ENCODE results near the gene PLXND1. TPM values are rescaled to one million over a fixed set of nuclear protein-coding genes. Genes with fewer than 3 reads are reported as not detected.
A peak's percentile ranks its signal among the peaks of the same experiment; 100 is the strongest.
"Not testable (repeated sequence)": the region's sequence is repeated elsewhere in the genome, so short reads cannot be mapped to it uniquely, and the experiment has no call there.

PLXND1 gene
- polyA plus RNA-seq, 1 donor: 51.2 TPM

- Histone ChIP-seq H3K4me1 (ENCODE audit: control insufficient read depth, insufficient read depth, low read length) (no peaks in the 10 kb centered on the region), H3K36me3 (ENCODE audit: control insufficient read depth, insufficient read depth, low read length) (peaks cover 6% of the 10 kb centered on the region), H3K9me3 (ENCODE audit: control insufficient read depth, low read depth, low read length) (no peaks in the 10 kb centered on the region), H3K27ac (ENCODE audit: low read length) (no peak overlapping the region), H3K4me3 (ENCODE audit: low read length) (no peak overlapping the region), H3K27me3 (ENCODE audit: control insufficient read depth, insufficient read depth, low read length) (no peaks in the 10 kb centered on the region)
- no peak for DNase-seq
- no CpG with 5 or more reads among the region's 6 CpGs for WGBS (ENCODE audit: insufficient coverage, low lambda C conversion rate)
Measured at GRCh38 chr3:129553171-129553570, 53.3 kb downstream of the PLXND1 start.

DNA sequence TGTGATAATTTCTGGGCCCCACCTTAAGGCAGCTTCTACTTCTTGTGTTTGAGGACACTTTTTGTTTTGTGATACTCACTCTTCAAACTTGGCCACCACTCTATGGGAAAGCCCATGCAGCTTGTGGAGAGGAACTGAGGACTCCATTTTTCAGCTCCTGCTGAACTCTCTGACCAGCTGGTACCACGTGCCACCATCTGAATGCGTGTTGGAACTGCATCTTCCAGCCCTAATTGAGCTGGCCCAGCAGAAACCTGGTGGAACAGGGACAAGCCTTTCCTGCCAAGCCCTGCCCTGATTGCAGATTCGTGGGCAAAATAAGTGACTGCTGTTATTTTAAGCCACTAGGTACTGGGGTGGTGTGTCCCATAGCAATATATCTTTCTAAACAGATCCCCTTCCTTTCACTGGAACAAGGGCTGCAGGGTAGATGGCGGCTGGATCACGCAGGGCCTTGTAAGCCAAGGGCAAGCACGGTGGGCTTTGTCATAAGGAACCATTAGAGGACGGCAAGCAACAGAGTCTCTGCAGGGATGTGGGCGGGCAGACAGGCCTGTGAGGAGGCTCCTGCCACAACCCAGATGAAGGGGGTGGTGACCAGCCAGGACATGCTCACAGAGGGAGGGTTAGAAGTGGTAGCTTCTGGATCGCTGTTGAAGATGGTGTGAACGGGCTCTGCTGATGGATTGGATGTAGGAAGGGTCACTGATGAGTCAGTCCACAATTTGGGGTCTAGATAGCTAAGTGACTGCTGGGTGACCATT is 54.0 kb downstream of the PLXND1 start:
- peaks cover 6% of the 10 kb centered on the region for H3K36me3 ChIP-seq (ENCODE audit: control insufficient read depth, insufficient read depth, low read length)
- no peaks in the 10 kb centered on the region for H3K9me3 ChIP-seq (ENCODE audit: control insufficient read depth, low read depth, low read length)
- no peak overlapping the region for H3K4me3 ChIP-seq (ENCODE audit: low read length)
- no peaks in the 10 kb centered on the region for H3K4me1 ChIP-seq (ENCODE audit: control insufficient read depth, insufficient read depth, low read length)
- DNase-seq: no peak
- no peak overlapping the region for H3K27ac ChIP-seq (ENCODE audit: low read length)
- WGBS (ENCODE audit: insufficient coverage, low lambda C conversion rate): no CpG with 5 or more reads among the region's 10 CpGs
- H3K27me3 ChIP-seq (ENCODE audit: control insufficient read depth, insufficient read depth, low read length): no peaks in the 10 kb centered on the region

- DNase-seq: no peak
- no peak overlapping the region for H3K4me3 ChIP-seq (ENCODE audit: low read length)
- no peaks in the 10 kb centered on the region for H3K4me1 ChIP-seq (ENCODE audit: control insufficient read depth, insufficient read depth, low read length)
- H3K27me3 ChIP-seq (ENCODE audit: control insufficient read depth, insufficient read depth, low read length): no peaks in the 10 kb centered on the region
- WGBS (ENCODE audit: insufficient coverage, low lambda C conversion rate): no CpG with 5 or more reads among the region's 3 CpGs
- H3K9me3 ChIP-seq (ENCODE audit: control insufficient read depth, low read depth, low read length): no peaks in the 10 kb centered on the region
- H3K27ac ChIP-seq (ENCODE audit: low read length): no peak overlapping the region
- H3K36me3 ChIP-seq (ENCODE audit: control insufficient read depth, insufficient read depth, low read length): no peaks in the 10 kb centered on the region
Measured at GRCh38 chr3:129549805-129550204, 56.7 kb downstream of the PLXND1 start.

DNA sequence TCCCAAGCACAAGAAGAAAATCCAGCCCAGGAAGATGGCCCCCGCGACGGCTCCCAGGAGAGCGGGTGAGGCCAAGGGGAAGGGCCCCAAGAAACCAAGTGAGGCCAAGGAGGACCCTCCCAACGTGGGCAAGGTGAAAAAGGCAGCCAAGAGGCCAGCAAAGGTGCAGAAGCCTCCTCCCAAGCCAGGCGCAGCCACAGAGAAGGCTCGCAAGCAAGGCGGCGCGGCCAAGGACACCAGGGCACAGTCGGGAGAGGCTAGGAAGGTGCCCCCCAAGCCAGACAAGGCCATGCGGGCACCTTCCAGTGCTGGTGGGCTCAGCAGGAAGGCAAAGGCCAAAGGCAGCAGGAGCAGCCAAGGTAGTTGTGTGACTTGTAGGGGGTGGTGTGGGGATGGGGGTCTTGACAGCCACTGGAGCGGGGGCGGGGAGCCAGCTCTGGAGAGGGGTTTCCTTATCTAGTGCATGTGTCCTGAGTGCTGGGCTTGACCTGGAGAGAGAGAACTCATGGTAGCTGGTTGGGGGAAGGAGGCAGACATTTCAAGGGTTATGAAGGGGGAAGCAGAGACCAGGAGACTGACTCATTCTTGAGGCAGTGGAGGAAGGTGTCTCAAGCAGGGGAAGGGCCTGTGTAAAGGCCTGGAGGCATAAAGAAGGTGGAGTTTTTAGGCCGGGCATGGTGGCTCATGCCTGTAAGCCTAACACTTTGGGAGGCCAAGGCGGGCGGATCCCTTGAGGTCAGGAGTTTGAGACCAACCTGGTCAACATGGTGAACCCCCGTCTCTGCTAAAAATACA is 57.3 kb downstream of the PLXND1 start:
- Histone ChIP-seq H3K27me3 (ENCODE audit: control insufficient read depth, insufficient read depth, low read length) (no peaks in the 10 kb centered on the region), H3K4me1 (ENCODE audit: control insufficient read depth, insufficient read depth, low read length) (no peaks in the 10 kb centered on the region), H3K9me3 (ENCODE audit: control insufficient read depth, low read depth, low read length) (no peaks in the 10 kb centered on the region), H3K4me3 (ENCODE audit: low read length) (no peak overlapping the region), H3K36me3 (ENCODE audit: control insufficient read depth, insufficient read depth, low read length) (no peaks in the 10 kb centered on the region), H3K27ac (ENCODE audit: low read length) (no peak overlapping the region)
- no CpG with 5 or more reads among the region's 18 CpGs for WGBS (ENCODE audit: insufficient coverage, low lambda C conversion rate)
- no peak for DNase-seq

- no peaks in the 10 kb centered on the region for H3K4me1 ChIP-seq (ENCODE audit: control insufficient read depth, insufficient read depth, low read length)
- peak in 1 of 2 donors; percentile 31 for DNase-seq
- H3K27me3 ChIP-seq (ENCODE audit: control insufficient read depth, insufficient read depth, low read length): no peaks in the 10 kb centered on the region
- H3K36me3 ChIP-seq (ENCODE audit: control insufficient read depth, insufficient read depth, low read length): no peaks in the 10 kb centered on the region
- no peak overlapping the region for H3K27ac ChIP-seq (ENCODE audit: low read length)
- H3K4me3 ChIP-seq (ENCODE audit: low read length): no peak overlapping the region
- no CpG with 5 or more reads among the region's 19 CpGs for WGBS (ENCODE audit: insufficient coverage, low lambda C conversion rate)
- H3K9me3 ChIP-seq (ENCODE audit: control insufficient read depth, low read depth, low read length): no peaks in the 10 kb centered on the region
Measured at GRCh38 chr3:129548104-129548965, 58.1 kb downstream of the PLXND1 start.

- Histone ChIP-seq H3K27me3 (ENCODE audit: control insufficient read depth, insufficient read depth, low read length) (no peaks in the 10 kb centered on the region), H3K36me3 (ENCODE audit: control insufficient read depth, insufficient read depth, low read length) (no peaks in the 10 kb centered on the region), H3K9me3 (ENCODE audit: control insufficient read depth, low read depth, low read length) (no peaks in the 10 kb centered on the region), H3K4me1 (ENCODE audit: control insufficient read depth, insufficient read depth, low read length) (no peaks in the 10 kb centered on the region), H3K4me3 (ENCODE audit: low read length) (no peak overlapping the region), H3K27ac (ENCODE audit: low read length) (no peak overlapping the region)
- WGBS (ENCODE audit: insufficient coverage, low lambda C conversion rate): no CpG with 5 or more reads among the region's 24 CpGs
- DNase-seq: no peak
Measured at GRCh38 chr3:129547241-129547640, 59.2 kb downstream of the PLXND1 start.

- H3K4me3 ChIP-seq (ENCODE audit: low read length); H3K27ac ChIP-seq (ENCODE audit: low read length); H3K4me1 ChIP-seq (ENCODE audit: control insufficient read depth, insufficient read depth, low read length); H3K9me3 ChIP-seq (ENCODE audit: control insufficient read depth, low read depth, low read length); DNase-seq; H3K27me3 ChIP-seq (ENCODE audit: control insufficient read depth, insufficient read depth, low read length); H3K36me3 ChIP-seq (ENCODE audit: control insufficient read depth, insufficient read depth, low read length): not testable (repeated sequence)
- no CpG with 5 or more reads among the region's 3 CpGs for WGBS (ENCODE audit: insufficient coverage, low lambda C conversion rate)
Measured at GRCh38 chr3:129545951-129546350, 60.5 kb downstream of the PLXND1 start.

- H3K27ac ChIP-seq (ENCODE audit: low read length): no peak overlapping the region
- WGBS (ENCODE audit: insufficient coverage, low lambda C conversion rate): no CpG with 5 or more reads among the region's 9 CpGs
Measured at GRCh38 chr3:129543999-129544398, 62.5 kb downstream of the PLXND1 start.

DNA sequence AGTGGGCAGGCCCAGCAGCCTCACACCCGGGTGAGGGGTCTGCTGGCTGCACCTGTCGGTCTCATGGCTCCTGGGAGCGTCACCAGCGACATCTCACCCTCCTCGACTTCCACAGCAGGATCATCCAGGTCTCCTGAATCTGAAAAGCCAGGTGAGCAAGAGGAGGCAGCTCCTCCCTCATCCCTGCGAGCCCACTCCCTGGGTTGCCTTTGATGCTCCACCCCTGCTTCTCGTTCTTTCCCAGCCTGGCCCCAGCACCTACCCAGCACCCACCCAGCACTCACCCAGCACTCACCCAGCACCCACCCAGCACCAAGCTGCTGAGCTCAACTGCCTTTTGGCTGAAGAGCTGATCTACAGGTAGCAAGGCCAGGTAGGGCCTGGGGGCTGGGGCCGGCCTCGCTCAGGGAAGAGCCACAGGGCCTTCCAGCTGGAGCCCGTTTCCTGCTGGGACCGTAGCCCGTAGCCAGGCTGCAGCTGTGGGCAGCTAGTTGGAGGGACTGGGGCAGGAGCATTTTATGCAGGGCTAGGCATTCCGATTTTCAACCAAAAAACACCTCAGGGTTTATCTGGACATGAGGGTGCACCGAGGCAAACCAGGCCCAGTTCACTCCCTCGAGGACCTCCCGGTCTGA is 63.2 kb downstream of the PLXND1 start, which contains the start of gene H1-8:
Gene H1-8 (plus strand): TSS at position 20 of the 635 bp plus-strand sequence. CDS start 44 bp downstream, at position 64.
- Histone ChIP-seq H3K27me3 (ENCODE audit: control insufficient read depth, insufficient read depth, low read length) (no peaks in the 10 kb centered on the region), H3K36me3 (ENCODE audit: control insufficient read depth, insufficient read depth, low read length) (no peaks in the 10 kb centered on the region), H3K4me1 (ENCODE audit: control insufficient read depth, insufficient read depth, low read length) (no peaks in the 10 kb centered on the region), H3K4me3 (ENCODE audit: low read length) (no peak within 1 kb of the TSS), H3K27ac (ENCODE audit: low read length) (no peak within 1 kb of the TSS), H3K9me3 (ENCODE audit: control insufficient read depth, low read depth, low read length) (no peaks in the 10 kb centered on the region)
- no CpG with 5 or more reads among the region's 16 CpGs for whole genome bisulfite sequencing (ENCODE audit: insufficient coverage, low lambda C conversion rate)
- DNase-seq: no peak

More at GRCh38 chr3:129543999-129544398, 62.5 kb downstream of the PLXND1 start:
- Histone ChIP-seq H3K36me3 (ENCODE audit: control insufficient read depth, insufficient read depth, low read length) (no peaks in the 10 kb centered on the region), H3K9me3 (ENCODE audit: control insufficient read depth, low read depth, low read length) (no peaks in the 10 kb centered on the region), H3K4me3 (ENCODE audit: low read length) (no peak overlapping the region), H3K27me3 (ENCODE audit: control insufficient read depth, insufficient read depth, low read length) (no peaks in the 10 kb centered on the region), H3K4me1 (ENCODE audit: control insufficient read depth, insufficient read depth, low read length) (no peaks in the 10 kb centered on the region)
- DNase-seq: no peak

- Histone ChIP-seq H3K9me3 (ENCODE audit: control insufficient read depth, low read depth, low read length) (no peaks in the 10 kb centered on the region), H3K4me3 (ENCODE audit: low read length) (no peak overlapping the region), H3K27me3 (ENCODE audit: control insufficient read depth, insufficient read depth, low read length) (no peaks in the 10 kb centered on the region), H3K36me3 (ENCODE audit: control insufficient read depth, insufficient read depth, low read length) (no peaks in the 10 kb centered on the region), H3K27ac (ENCODE audit: low read length) (no peak overlapping the region), H3K4me1 (ENCODE audit: control insufficient read depth, insufficient read depth, low read length) (no peaks in the 10 kb centered on the region)
- DNase-seq: no peak
- WGBS (ENCODE audit: insufficient coverage, low lambda C conversion rate): no CpG with 5 or more reads among the region's 5 CpGs
Measured at GRCh38 chr3:129542747-129543146, 63.7 kb downstream of the PLXND1 start.

All from large intestine (tissue), 3 donors.